VCaP (cell line): ENCODE results near the gene MAST3.

Source experiments
- H3K27ac ChIP-seq: fragments of 450-650 bp; 2 replicates; pipeline ENCODE4 v1.5.1; 2017
- CTCF ChIP-seq: fragments of 450-650 bp; conservative IDR thresholded peaks from 2 replicates; pipeline ENCODE4 v1.5.1; 2017; ENCODE audit warnings: mild to moderate bottlenecking, moderate library complexity

MAST3 gene

GRCh38 chr19:18141031-18141430 is 43.5 kb downstream of the MAST3 start:
- no peak overlapping the region for H3K27ac ChIP-seq
- TF ChIP-seq CTCF: no peak

GRCh38 chr19:18143902-18144301 is 46.3 kb downstream of the MAST3 start:
- TF ChIP-seq CTCF: no peak
- no peak overlapping the region for H3K27ac ChIP-seq

DNA sequence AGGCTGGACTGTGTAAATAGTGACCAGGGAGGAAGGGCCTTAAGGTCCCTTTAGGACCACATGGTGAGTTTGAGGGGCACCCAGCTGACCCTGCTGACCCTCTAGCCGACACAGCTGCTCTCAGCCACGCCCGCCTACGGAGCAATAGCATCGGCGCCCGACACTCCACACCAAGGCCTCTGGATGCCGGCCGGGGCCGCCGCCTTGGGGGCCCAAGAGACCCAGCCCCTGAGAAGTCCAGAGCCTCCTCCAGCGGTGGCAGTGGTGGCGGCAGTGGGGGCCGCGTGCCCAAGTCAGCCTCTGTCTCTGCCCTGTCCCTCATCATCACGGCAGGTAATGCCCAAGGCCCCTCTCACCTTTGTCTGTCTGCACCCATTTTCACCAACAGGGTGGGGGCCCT is 46.8 kb downstream of the MAST3 start:
- no peak overlapping the region for H3K27ac ChIP-seq
- no peak for TF ChIP-seq CTCF

GRCh38 chr19:18144906-18145305 is 47.3 kb downstream of the MAST3 start:
- no peak overlapping the region for H3K27ac ChIP-seq
- no peak for TF ChIP-seq CTCF

DNA sequence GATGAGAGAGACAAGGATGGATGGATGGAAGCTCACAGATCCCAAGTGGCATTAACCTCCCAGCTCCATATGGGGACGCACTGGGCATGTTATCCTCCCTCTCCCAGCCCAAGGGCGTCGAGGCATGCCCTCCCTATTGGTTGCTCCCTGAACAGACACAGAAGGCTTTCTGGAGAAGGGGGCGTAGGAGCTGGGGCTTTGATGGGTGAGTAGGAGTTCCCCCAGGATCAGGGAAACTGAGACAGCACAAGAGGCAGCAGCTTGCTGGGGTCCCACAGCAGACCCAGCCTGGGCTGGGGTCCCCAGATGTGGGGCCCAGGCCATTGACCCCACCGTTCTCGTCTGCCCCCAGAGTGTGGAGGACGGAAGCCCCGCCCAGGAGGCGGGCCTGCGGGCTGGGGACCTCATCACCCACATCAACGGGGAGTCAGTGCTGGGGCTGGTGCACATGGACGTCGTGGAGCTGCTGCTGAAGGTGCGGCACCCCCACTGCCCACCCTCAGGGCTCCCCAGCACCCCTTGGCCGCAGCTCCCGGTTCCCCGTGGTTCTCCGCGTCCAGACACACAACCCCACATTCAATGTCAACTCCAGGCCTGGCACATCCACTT is 47.9 kb downstream of the MAST3 start:
- TF ChIP-seq CTCF: no peak
- H3K27ac ChIP-seq: no peak overlapping the region

DNA sequence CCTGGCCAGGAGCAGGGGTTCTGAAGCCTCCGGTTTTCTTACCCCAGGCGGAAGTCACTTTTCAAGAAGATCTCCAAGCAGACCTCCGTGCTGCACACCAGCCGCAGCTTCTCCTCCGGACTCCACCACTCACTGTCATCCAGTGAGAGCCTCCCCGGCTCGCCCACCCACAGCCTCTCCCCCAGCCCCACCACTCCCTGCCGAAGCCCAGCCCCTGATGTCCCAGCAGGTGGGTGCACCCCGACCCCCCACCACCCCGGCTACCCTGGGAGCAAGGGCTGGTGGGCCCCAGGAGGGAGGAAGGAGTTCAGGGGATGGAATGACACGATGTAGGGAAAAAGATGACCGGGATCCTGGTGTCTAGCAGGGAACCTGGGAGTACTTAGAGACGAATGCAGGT is 49.8 kb downstream of the MAST3 start:
- no peak overlapping the region for H3K27ac ChIP-seq
- TF ChIP-seq CTCF: no peak

- no peak for TF ChIP-seq CTCF
- H3K27ac ChIP-seq: no peak overlapping the region
Observed at GRCh38 chr19:18149596-18149975, 52.0 kb downstream of the MAST3 start.
